ENCODE data around the gene ITPK1. TPM values are rescaled to one million over a fixed set of nuclear protein-coding genes. Genes with fewer than 3 reads are reported as not detected.

ITPK1 gene
- total and polyA plus RNA-seq, 2 experiments from 2014 or later = 35.9 to 101 TPM

GRCh38 chr14:93026339-93026738, 89.4 kb downstream of the ITPK1 start (continued):
- TF ChIP-seq ETS1 (IDR thresholded peaks at IDR 0.05) (no peak), NANOG (IDR thresholded peaks at IDR 0.05; ENCODE audit: borderline replicate concordance) (no peak), CREB1 (CRISPR knock-in tag; IDR thresholded peaks at IDR 0.05; ENCODE audit: low read depth) (no peak), ZNF331 (CRISPR knock-in tag; IDR thresholded peaks at IDR 0.05; ENCODE audit: low read depth) (no peak), EZH2phosphoT487 (IDR thresholded peaks at IDR 0.05; ENCODE audit: unreplicated experiment) (no peak), JUNB (IDR thresholded peaks at IDR 0.05; ENCODE audit: unreplicated experiment) (no peak), STAT1 (IDR thresholded peaks at IDR 0.05; ENCODE audit: unreplicated experiment) (no peak), REST (IDR thresholded peaks at IDR 0.05; ENCODE audit: unreplicated experiment) (no peak), POLR2AphosphoS5 (IDR thresholded peaks at IDR 0.05; ENCODE audit: low read depth) (no peak), ZNF114 (CRISPR knock-in tag; IDR thresholded peaks at IDR 0.05) (no peak), CTCF (conservative IDR thresholded peaks at IDR 0.05; ENCODE audit: low read depth in 2 of 2) (no peak)

- TF ChIP-seq ZNF331 (CRISPR knock-in tag; IDR thresholded peaks at IDR 0.05; ENCODE audit: low read depth) (no peak), ETS1 (IDR thresholded peaks at IDR 0.05) (no peak), JUNB (IDR thresholded peaks at IDR 0.05; ENCODE audit: unreplicated experiment) (no peak)
- H3K4me2 ChIP-seq = no peak overlapping the region
- H3K27me3 ChIP-seq (ENCODE audit: insufficient read depth) = no peaks in the 10 kb centered on the region
- peak overlapping the region; percentile 72; the same call in 1 of the 2 replicates for H3K27ac ChIP-seq (ENCODE audit: low read depth)
- Mint-ChIP-seq H3K36me3 (ENCODE audit: low read depth) (peaks cover 9% of the 10 kb centered on the region), H3K9me3 (no peaks in the 10 kb centered on the region), H3K4me3 (no peak overlapping the region), H3K27me3 (ENCODE audit: insufficient read depth, low read depth, poor library complexity) (peaks cover 19% of the 10 kb centered on the region), H3K4me1 (peaks cover 57% of the 10 kb centered on the region), H3K27ac (peak overlapping the region; percentile 76; the same call in 1 of the 2 replicates)
- ATAC-seq (no peak), DNase-seq (ENCODE audit: low spot score) (no peak)
- H3F3A ChIP-seq (replicated peaks; ENCODE audit: low read depth) = no peaks in the 10 kb centered on the region
- no peaks in the 10 kb centered on the region for H3K36me3 ChIP-seq (ENCODE audit: insufficient read depth)
- peaks cover 18% of the 10 kb centered on the region; the same call in 1 of the 2 replicates for H4K20me1 ChIP-seq (replicated peaks; ENCODE audit: insufficient read depth)
- no peak overlapping the region for H2AFZ ChIP-seq
- H3K79me2 ChIP-seq (replicated peaks; ENCODE audit: insufficient read depth) = peaks cover 87% of the 10 kb centered on the region
- peaks cover 18% of the 10 kb centered on the region for H3K4me1 ChIP-seq (ENCODE audit: insufficient read depth)
- no peaks in the 10 kb centered on the region for H3K9me2 ChIP-seq (ENCODE audit: insufficient read depth)
- H3K4me3 ChIP-seq = no peak overlapping the region
Observed at GRCh38 chr14:93025055-93025454, 90.7 kb downstream of the ITPK1 start.

All from GM23338 (cell line).